ENCODE data around the gene ZP4.

The ZP4 gene

GRCh38 chr1:237890822-237891221 lies at the start of gene ZP4:
Gene ZP4, minus strand, starts transcription at chr1:237890922. Its CDS starts 287 bp downstream, at chr1:237890635.
- no peak for DNase-seq (ENCODE audit: low read depth)
- TF ChIP-seq CTCF (IDR thresholded peaks at IDR 0.05; ENCODE audit: control insufficient read depth, insufficient read depth, low read depth, low read length, missing control alignments) = no peak
- no peak within 1 kb of the TSS for H3K4me3 ChIP-seq (ENCODE audit: control insufficient read depth, low read depth, low read length)

GRCh38 chr1:237938553-237938952 lies 47.8 kb upstream of the ZP4 start:
- H3K4me3 ChIP-seq (ENCODE audit: control insufficient read depth, low read depth, low read length) = no peak overlapping the region
- no peak for TF ChIP-seq CTCF (IDR thresholded peaks at IDR 0.05; ENCODE audit: control insufficient read depth, insufficient read depth, low read depth, low read length, missing control alignments)
- no peak for DNase-seq (ENCODE audit: low read depth)

- DNase-seq (ENCODE audit: low read depth) = no peak
- no peak for TF ChIP-seq CTCF (IDR thresholded peaks at IDR 0.05; ENCODE audit: control insufficient read depth, insufficient read depth, low read depth, low read length, missing control alignments)
- H3K4me3 ChIP-seq (ENCODE audit: control insufficient read depth, low read depth, low read length) = no peak overlapping the region
These were observed 47.3 kb upstream of the ZP4 start for GRCh38 chr1:237938068-237938467.

- no peak for TF ChIP-seq CTCF (IDR thresholded peaks at IDR 0.05; ENCODE audit: control insufficient read depth, insufficient read depth, low read depth, low read length, missing control alignments)
- DNase-seq (ENCODE audit: low read depth) = no peak
- H3K4me3 ChIP-seq (ENCODE audit: control insufficient read depth, low read depth, low read length) = no peak overlapping the region
These were observed 42.1 kb upstream of the ZP4 start for GRCh38 chr1:237932816-237933215.

- no peak overlapping the region for H3K4me3 ChIP-seq (ENCODE audit: control insufficient read depth, low read depth, low read length)
- no peak for DNase-seq (ENCODE audit: low read depth)
- no peak for TF ChIP-seq CTCF (IDR thresholded peaks at IDR 0.05; ENCODE audit: control insufficient read depth, insufficient read depth, low read depth, low read length, missing control alignments)
These were observed 40.9 kb upstream of the ZP4 start for GRCh38 chr1:237931581-237931980.

- H3K4me3 ChIP-seq (ENCODE audit: control insufficient read depth, low read depth, low read length) = no peak overlapping the region
- no peak for TF ChIP-seq CTCF (IDR thresholded peaks at IDR 0.05; ENCODE audit: control insufficient read depth, insufficient read depth, low read depth, low read length, missing control alignments)
- no peak for DNase-seq (ENCODE audit: low read depth)
These were observed 36.5 kb upstream of the ZP4 start for GRCh38 chr1:237927198-237927597.

GRCh38 chr1:237921306-237921705 lies 30.6 kb upstream of the ZP4 start:
- no peak for TF ChIP-seq CTCF (IDR thresholded peaks at IDR 0.05; ENCODE audit: control insufficient read depth, insufficient read depth, low read depth, low read length, missing control alignments)

More at GRCh38 chr1:237921306-237921705, 30.6 kb upstream of the ZP4 start:
- H3K4me3 ChIP-seq (ENCODE audit: control insufficient read depth, low read depth, low read length) = no peak overlapping the region
- no peak for DNase-seq (ENCODE audit: low read depth)
